Measurements from ENCODE around the gene PRSS8.
"Not testable (repeated sequence)": the region's sequence is repeated elsewhere in the genome, so short reads cannot be mapped to it uniquely, and the experiment has no call there.

The PRSS8 gene

GRCh38 chr16:31143694-31144148 lies 8.2 kb upstream of the PRSS8 start:
- DNase-seq, result no peak

- DNase-seq, result no peak
Observed at GRCh38 chr16:31143011-31143693, 7.6 kb upstream of the PRSS8 start.

GRCh38 chr16:31142109-31143010 lies 6.8 kb upstream of the PRSS8 start:
- DNase-seq, result peak; percentile 91

GRCh38 chr16:31141489-31142108 lies 6.1 kb upstream of the PRSS8 start:
- no peak for DNase-seq

- DNase-seq, result not testable (repeated sequence)
Observed at GRCh38 chr16:31141071-31141469, 5.5 kb upstream of the PRSS8 start.

- no peak for DNase-seq
Observed at GRCh38 chr16:31138621-31139578, 3.4 kb upstream of the PRSS8 start.

- DNase-seq, result not testable (repeated sequence)
Observed at GRCh38 chr16:31136822-31137499, 1.4 kb upstream of the PRSS8 start.

- no peak for DNase-seq
Observed at GRCh38 chr16:31136287-31136662, 748 bp upstream of the PRSS8 start.

GRCh38 chr16:31134625-31135534 lies 647 bp downstream of the PRSS8 start:
- DNase-seq, result no peak

- no peak for DNase-seq
Observed at GRCh38 chr16:31134091-31134571, 1.4 kb downstream of the PRSS8 start.

GRCh38 chr16:31133046-31133501 lies 2.5 kb downstream of the PRSS8 start:
- DNase-seq, result no peak

GRCh38 chr16:31132303-31132979 lies 3.1 kb downstream of the PRSS8 start:
- DNase-seq, result no peak

GRCh38 chr16:31131841-31132271 lies 3.7 kb downstream of the PRSS8 start:
- no peak for DNase-seq

GRCh38 chr16:31131416-31131815 lies 4.1 kb downstream of the PRSS8 start:
- DNase-seq, result no peak

- DNase-seq, result no peak
Observed at GRCh38 chr16:31130899-31131298, 4.6 kb downstream of the PRSS8 start.

- DNase-seq, result no peak
Observed at GRCh38 chr16:31130336-31130891, 5.1 kb downstream of the PRSS8 start.

GRCh38 chr16:31129568-31130335 lies 5.8 kb downstream of the PRSS8 start:
- no peak for DNase-seq

GRCh38 chr16:31128711-31129567 lies 6.6 kb downstream of the PRSS8 start:
- DNase-seq, result no peak
